Stimulated activated memory B cell treated with anti-CD40 and anti-IgM and Interleukin-4, amounts not matched to agents 10 μg/mL and 1 μg/mL and 100 μg/mL, for 72 hours (primary cell): ENCODE results near the gene SYDE2.
A peak's percentile ranks its signal among the peaks of the same experiment; 100 is the strongest.

Experiments used
- ATAC-seq: fragments of 150-1000 bp; cut with Tn5 transposase; 2 replicates; pipeline ENCODE4 v1.10.0; 2021
- H3K27ac Mint-ChIP-seq: one replicate; pipeline ENCODE4 v1.8.0; 2022; ENCODE audit warnings: mild to moderate bottlenecking, mixed read lengths
- H3K27me3 Mint-ChIP-seq: one replicate; pipeline ENCODE4 v1.8.0; 2022; ENCODE audit warnings: mixed read lengths
- H3K36me3 Mint-ChIP-seq: one replicate; pipeline ENCODE4 v1.8.0; 2022; ENCODE audit warnings: mixed read lengths
- H3K4me1 Mint-ChIP-seq: one replicate; pipeline ENCODE4 v1.8.0; 2022; ENCODE audit warnings: mixed read lengths
- H3K4me3 Mint-ChIP-seq: one replicate; pipeline ENCODE4 v1.8.0; 2022; ENCODE audit warnings: mild to moderate bottlenecking, moderate library complexity, mixed read lengths
- H3K9me3 Mint-ChIP-seq: one replicate; pipeline ENCODE4 v1.8.0; 2022; ENCODE audit warnings: mixed read lengths

Gene SYDE2

DNA sequence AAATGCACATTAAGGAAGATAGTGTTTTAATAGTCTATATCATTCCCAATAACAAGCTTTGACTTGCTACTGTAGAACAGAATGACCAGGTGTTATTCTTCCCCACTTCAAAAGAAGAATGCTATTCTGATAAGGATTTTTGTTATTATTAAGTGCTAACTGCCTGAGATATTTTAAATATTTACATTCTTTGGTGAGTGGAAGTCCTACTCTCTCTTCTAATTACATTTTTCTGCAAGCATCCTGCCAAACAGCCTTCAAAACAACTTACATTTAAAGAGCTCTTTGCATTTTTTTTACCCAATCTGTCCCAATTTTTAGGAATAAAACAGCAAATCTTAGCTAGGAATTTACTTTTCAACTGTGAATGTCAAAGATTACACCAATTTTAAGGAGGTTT is 23.5 kb upstream of the SYDE2 start:
- ATAC-seq: no peak
- no peaks in the 10 kb centered on the region for H3K4me1 Mint-ChIP-seq
- H3K36me3 Mint-ChIP-seq: no peaks in the 10 kb centered on the region
- H3K9me3 Mint-ChIP-seq: no peaks in the 10 kb centered on the region
- H3K27ac Mint-ChIP-seq: no peak overlapping the region
- no peak overlapping the region for H3K4me3 Mint-ChIP-seq
- H3K27me3 Mint-ChIP-seq: peaks cover 9% of the 10 kb centered on the region

GRCh38 chr1:85223334-85223733 is 22.5 kb upstream of the SYDE2 start:
- Mint-ChIP-seq H3K27ac (no peak overlapping the region), H3K27me3 (peaks cover 9% of the 10 kb centered on the region), H3K4me1 (no peaks in the 10 kb centered on the region), H3K4me3 (no peak overlapping the region), H3K9me3 (no peaks in the 10 kb centered on the region), H3K36me3 (no peaks in the 10 kb centered on the region)
- no peak for ATAC-seq

DNA sequence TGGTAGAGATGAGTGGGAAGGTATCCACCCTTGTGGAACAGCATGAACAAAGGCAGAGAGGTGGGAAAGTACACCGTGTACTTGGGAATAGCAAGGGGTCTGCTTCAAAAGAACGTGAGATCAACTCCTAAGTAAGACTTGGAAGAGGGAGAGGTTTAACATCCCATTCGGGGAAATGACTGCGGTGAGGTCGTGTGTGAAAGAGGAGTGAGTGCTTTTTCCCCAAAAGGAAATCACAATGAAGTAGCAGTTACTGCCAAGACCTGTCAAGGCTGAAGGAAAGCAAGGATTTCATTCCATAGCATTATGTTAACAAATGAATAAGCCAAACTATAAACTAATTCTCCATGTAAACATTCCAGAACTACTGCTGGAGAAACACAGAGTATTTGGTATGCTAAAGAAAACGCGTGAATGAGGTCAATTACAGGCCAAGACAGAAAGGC is 20.0 kb upstream of the SYDE2 start:
- ATAC-seq: no peak
- Mint-ChIP-seq H3K4me1 (no peaks in the 10 kb centered on the region), H3K36me3 (no peaks in the 10 kb centered on the region), H3K27ac (no peak overlapping the region), H3K9me3 (no peaks in the 10 kb centered on the region), H3K4me3 (no peak overlapping the region), H3K27me3 (peaks cover 28% of the 10 kb centered on the region)

GRCh38 chr1:85219853-85220610 is 19.2 kb upstream of the SYDE2 start:
- Mint-ChIP-seq H3K4me1 (no peaks in the 10 kb centered on the region), H3K36me3 (no peaks in the 10 kb centered on the region), H3K27ac (no peak overlapping the region), H3K9me3 (no peaks in the 10 kb centered on the region), H3K27me3 (peaks cover 35% of the 10 kb centered on the region), H3K4me3 (no peak overlapping the region)
- no peak for ATAC-seq

- Mint-ChIP-seq H3K36me3 (no peaks in the 10 kb centered on the region), H3K9me3 (no peaks in the 10 kb centered on the region), H3K27ac (no peak overlapping the region), H3K27me3 (peaks cover 35% of the 10 kb centered on the region), H3K4me3 (no peak overlapping the region), H3K4me1 (no peaks in the 10 kb centered on the region)
- no peak for ATAC-seq
These were observed 15.9 kb upstream of the SYDE2 start for GRCh38 chr1:85216697-85217096.

DNA sequence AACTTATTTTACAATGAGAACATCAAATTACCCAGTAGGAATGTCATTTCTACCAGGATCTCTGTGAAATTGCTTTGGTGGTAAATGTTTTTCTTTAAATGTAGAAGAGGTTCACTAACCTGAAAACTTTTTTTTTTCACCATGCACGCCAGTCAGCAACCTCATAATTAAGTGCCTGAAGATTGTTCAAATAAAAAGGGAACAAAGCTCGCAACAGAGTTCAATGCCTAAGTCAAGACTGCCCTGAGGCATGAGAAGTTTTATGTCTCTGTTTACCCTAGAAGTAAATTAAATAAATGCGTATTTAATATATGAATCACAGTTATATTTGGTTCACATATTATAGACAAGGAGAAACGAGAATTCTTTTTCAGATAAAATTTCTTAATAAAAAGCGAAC is 13.8 kb upstream of the SYDE2 start:
- Mint-ChIP-seq H3K27me3 (peaks cover 26% of the 10 kb centered on the region), H3K4me3 (no peak overlapping the region), H3K27ac (no peak overlapping the region), H3K36me3 (no peaks in the 10 kb centered on the region), H3K4me1 (no peaks in the 10 kb centered on the region), H3K9me3 (no peaks in the 10 kb centered on the region)
- ATAC-seq: no peak

- Mint-ChIP-seq H3K4me1 (no peaks in the 10 kb centered on the region), H3K9me3 (no peaks in the 10 kb centered on the region), H3K27ac (no peak overlapping the region), H3K27me3 (peaks cover 27% of the 10 kb centered on the region), H3K36me3 (no peaks in the 10 kb centered on the region), H3K4me3 (no peak overlapping the region)
- ATAC-seq: no peak
These were observed 7.7 kb upstream of the SYDE2 start for GRCh38 chr1:85208488-85208887.

DNA sequence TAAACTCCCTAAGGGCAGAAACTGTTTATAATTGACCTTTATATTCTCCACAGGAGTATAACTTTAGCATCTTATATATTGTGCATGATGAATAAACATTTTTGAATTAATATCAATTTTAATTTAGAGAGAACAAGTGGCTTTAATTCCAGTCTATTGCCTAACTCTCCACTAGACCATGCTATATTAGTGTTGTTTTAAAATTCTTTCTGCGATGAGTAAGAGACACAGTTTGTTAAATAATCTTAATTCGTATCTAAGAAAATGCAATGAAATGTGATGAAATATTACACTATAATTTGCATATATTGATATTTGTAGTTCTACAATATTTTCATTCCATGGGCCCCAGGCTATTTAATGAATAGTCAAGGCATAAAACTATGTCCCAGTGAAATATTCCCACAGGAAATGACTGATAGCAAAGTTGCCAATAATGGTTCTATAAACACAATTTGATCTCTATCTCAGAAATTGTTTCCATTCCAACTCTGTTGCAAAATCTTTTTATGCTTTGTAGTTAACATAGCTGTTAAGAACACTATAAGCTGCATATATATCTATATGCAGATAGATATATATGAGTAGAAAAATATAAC is 2.9 kb upstream of the SYDE2 start:
- Mint-ChIP-seq H3K4me3 (no peak overlapping the region), H3K4me1 (peaks cover 6% of the 10 kb centered on the region), H3K27ac (no peak overlapping the region), H3K36me3 (no peaks in the 10 kb centered on the region), H3K9me3 (no peaks in the 10 kb centered on the region), H3K27me3 (peaks cover 22% of the 10 kb centered on the region)
- ATAC-seq: no peak

GRCh38 chr1:85202864-85203255 is 2.0 kb upstream of the SYDE2 start:
- no peak for ATAC-seq
- no peak overlapping the region for H3K27ac Mint-ChIP-seq
- peaks cover 13% of the 10 kb centered on the region for H3K27me3 Mint-ChIP-seq
- no peaks in the 10 kb centered on the region for H3K36me3 Mint-ChIP-seq
- H3K4me3 Mint-ChIP-seq: no peak overlapping the region
- no peaks in the 10 kb centered on the region for H3K9me3 Mint-ChIP-seq
- H3K4me1 Mint-ChIP-seq: peaks cover 6% of the 10 kb centered on the region

- H3K27ac Mint-ChIP-seq: peak overlapping the region; percentile 74
- peaks cover 6% of the 10 kb centered on the region for H3K4me1 Mint-ChIP-seq
- H3K4me3 Mint-ChIP-seq: peak overlapping the region; percentile 95
- H3K27me3 Mint-ChIP-seq: peaks cover 8% of the 10 kb centered on the region
- no peaks in the 10 kb centered on the region for H3K36me3 Mint-ChIP-seq
- no peaks in the 10 kb centered on the region for H3K9me3 Mint-ChIP-seq
- no peak for ATAC-seq
These were observed 1.5 kb upstream of the SYDE2 start for GRCh38 chr1:85202092-85202863.

DNA sequence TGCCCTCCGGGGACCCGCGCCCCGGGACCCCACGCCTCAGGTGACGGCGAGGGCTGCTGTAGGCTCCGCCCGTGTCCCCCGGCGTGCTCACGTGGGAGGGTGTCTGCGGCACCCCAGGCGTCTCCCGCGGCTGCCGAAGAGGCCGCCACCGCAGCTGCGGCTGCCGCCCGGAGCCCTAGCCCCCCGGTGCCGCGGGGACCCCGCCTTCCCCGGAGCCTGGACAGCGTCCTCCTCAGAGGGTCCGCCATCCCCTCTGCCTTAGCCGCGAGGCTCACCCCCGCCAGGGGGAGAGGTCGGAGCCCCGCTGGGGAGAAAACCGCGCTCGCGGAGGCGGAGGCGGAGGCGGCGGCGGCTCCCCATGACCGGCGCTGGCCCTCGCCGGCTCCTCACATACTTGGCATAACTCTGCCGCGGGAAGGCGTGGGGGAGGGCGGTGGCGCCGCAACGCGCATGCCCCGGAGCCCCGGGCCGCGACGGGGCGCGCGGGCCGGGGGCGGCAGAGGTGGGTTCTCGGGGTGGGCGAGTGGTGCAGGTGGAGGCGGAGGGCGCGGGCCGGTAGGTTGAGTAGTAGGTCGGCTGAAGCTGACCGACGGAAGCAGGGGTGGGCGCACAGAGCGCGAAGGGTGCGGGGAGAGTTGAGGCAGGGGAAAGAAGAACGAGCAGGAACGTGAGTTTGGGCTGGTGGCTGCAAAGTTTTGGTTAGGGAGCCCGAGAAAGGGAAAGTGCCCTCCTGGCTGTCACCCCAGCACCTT is 700 bp upstream of the SYDE2 start:
- H3K4me3 Mint-ChIP-seq: peak overlapping the region; percentile 95
- no peaks in the 10 kb centered on the region for H3K36me3 Mint-ChIP-seq
- H3K27me3 Mint-ChIP-seq: no peaks in the 10 kb centered on the region
- peaks cover 6% of the 10 kb centered on the region for H3K4me1 Mint-ChIP-seq
- peak overlapping the region; percentile 74 for H3K27ac Mint-ChIP-seq
- no peaks in the 10 kb centered on the region for H3K9me3 Mint-ChIP-seq
- ATAC-seq: peak; percentile 88

DNA sequence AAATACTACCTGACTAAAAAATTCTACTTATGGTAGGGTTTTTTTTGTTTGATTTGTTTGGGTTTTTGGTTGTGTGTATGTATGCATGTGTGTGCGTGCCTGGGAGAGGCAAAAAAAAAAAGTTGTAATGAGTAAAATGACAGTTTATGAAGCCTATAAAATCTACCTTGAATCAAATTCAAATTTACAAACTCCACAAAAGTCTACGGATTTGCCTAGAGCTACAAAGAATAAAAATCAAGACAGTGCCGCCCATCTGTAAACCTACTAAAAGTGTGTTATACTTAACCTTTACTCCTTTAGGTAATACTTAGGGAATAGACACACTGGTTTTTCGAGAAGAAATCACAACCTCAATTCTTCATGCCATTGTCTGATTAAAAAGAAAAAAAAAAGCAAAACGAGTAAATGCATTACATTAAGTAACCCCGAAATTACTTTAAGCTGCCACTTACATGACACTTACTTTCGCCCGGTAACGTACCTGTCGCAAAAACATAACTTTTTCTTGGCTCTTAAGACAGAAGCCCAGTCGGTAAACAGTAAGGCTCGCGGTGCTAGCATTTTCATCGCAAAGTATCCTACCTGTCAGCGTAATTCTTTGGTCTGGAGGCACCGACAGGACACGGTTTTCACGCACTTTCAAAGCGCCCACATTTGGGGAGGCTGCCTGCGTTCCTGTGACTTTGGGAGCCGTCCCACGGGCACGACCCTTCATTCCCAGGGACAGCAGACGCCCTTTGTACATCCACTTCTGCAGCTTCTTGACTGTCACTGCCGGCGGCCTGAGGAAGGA is 951 bp downstream of the SYDE2 start:
- no peaks in the 10 kb centered on the region for H3K9me3 Mint-ChIP-seq
- H3K4me3 Mint-ChIP-seq: peak overlapping the region; percentile 77
- H3K27me3 Mint-ChIP-seq: no peaks in the 10 kb centered on the region
- no peak for ATAC-seq
- H3K36me3 Mint-ChIP-seq: no peaks in the 10 kb centered on the region
- peaks cover 6% of the 10 kb centered on the region for H3K4me1 Mint-ChIP-seq
- H3K27ac Mint-ChIP-seq: no peak overlapping the region

- no peaks in the 10 kb centered on the region for H3K9me3 Mint-ChIP-seq
- ATAC-seq: no peak
- H3K27ac Mint-ChIP-seq: no peak overlapping the region
- peaks cover 6% of the 10 kb centered on the region for H3K4me1 Mint-ChIP-seq
- no peak overlapping the region for H3K4me3 Mint-ChIP-seq
- no peaks in the 10 kb centered on the region for H3K36me3 Mint-ChIP-seq
- H3K27me3 Mint-ChIP-seq: no peaks in the 10 kb centered on the region
These were observed 2.0 kb downstream of the SYDE2 start for GRCh38 chr1:85198864-85199263.

DNA sequence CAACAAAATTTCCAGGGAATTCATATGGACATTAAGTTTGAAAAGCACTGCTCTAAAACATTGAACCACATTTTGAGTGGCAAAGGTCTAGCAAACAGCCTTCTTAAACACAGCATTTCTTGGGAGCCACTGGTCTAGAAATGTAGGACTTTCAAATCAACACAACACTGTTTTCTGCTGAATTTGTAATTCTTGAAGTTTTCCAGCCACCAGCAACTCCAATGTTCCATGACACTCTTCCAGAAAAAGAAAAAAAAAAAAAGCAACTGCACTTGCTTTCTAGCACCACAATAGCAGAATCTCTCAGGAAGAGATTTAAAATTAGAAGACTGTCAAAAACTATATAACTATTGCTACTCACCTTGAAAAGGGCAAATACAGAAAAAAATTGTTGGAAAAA is 4.5 kb downstream of the SYDE2 start:
- no peak overlapping the region for H3K27ac Mint-ChIP-seq
- no peak overlapping the region for H3K4me3 Mint-ChIP-seq
- H3K9me3 Mint-ChIP-seq: no peaks in the 10 kb centered on the region
- no peaks in the 10 kb centered on the region for H3K27me3 Mint-ChIP-seq
- ATAC-seq: no peak
- H3K4me1 Mint-ChIP-seq: no peaks in the 10 kb centered on the region
- H3K36me3 Mint-ChIP-seq: no peaks in the 10 kb centered on the region
